HL-60/S4 treated with retinoic acid at 250 ng/mL for 4 days and 3 days (cell line): Measurements from ENCODE around the gene BCAS3.

ENCODE experiments used
- in situ Hi-C: fragments of 300-500 bp; cut with MboI; formaldehyde crosslinking; loops from 2 replicates; pipeline ENCODE4 v1.7.0; 2022; ENCODE audit warnings: low sequenced_read_pairs

BCAS3 gene

DNA sequence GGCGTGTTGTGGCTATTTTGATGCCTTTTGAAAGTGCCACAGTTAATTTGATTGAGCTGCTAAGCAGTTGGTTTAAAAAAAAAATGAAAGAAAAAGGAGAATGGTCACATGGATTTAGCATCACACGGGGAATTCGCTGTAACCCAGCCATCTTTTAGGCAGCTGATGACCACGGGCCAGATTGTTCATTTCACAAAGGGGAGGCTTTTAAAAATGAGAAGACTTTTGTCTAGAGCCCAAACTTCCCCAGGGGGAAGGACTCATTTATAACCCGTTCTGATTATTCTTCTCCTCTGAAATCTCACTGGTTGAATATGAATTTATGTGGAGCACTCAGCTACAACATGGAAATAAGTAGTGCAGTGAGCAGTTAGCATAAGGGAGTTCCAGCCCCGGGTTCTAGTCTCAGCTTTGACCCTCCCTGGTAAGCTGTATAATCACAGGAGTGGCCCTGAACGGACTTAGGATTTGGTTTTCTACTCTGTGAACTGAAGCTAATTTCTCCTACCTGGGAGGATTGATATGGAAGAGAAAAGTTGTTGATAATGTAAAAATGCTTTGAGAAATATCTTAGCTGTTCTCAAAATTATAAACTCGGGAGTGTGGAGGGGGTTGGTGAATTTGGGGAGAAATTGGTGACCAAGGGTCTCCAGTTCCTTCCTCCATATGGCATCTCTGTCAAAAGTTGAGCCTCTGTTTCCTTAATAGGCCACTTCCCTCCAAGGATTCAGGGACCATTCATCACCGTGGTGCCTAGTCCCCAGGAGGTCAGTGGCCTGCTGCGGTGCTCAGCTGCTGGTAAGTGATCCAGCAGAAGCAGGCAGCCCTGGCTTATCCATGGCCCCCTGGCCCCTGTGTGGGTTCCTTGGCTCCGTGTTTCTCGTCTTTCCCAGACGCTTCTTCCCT is 645.6 kb downstream of the BCAS3 start:
- in situ Hi-C loops = no loop called here

DNA sequence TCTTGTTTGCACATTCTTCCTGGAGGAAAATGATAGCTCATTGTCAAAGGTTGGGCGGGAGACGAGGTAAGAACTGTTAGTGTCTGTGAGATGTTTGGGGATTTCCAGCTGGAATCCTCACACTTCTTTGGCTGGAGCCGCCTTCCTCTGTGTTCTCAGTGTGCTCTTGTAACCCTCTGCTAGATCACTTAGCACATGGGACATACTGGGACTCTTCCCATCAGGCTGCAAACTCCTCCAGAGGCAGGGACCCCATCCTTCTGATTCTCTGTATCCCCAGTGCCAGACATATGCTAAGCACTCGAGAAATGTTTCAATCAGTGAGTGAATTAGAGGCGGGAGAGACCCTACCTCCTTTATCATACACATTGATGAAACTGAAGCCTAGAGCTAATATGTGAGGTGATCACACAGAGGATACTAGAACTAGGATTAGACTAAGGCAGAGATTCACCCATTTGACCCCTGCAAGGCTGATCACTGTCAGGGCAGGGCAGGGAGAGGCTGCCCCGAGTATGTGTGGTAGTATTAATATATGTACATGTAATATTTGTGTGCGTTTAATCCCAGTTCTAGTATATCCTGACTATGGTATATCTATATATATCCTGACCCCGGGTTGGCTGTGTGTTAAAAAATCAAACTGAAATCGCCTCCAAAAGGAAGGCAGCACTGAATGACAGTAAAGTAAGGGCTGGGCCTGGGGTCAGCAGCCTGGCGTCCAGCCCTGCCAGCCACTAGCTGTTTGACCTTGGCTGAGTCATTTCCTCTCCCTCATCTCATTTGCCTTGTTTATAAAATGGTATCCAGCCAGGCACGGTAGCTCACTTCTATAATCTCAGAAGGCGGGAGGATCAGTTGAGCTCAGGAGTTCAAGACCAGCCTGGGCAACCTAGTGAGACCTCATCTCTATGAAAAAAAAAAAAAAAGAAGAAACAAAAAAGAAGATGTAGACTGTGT is 646.5 kb downstream of the BCAS3 start:
- in situ Hi-C loops = no loop called here

DNA sequence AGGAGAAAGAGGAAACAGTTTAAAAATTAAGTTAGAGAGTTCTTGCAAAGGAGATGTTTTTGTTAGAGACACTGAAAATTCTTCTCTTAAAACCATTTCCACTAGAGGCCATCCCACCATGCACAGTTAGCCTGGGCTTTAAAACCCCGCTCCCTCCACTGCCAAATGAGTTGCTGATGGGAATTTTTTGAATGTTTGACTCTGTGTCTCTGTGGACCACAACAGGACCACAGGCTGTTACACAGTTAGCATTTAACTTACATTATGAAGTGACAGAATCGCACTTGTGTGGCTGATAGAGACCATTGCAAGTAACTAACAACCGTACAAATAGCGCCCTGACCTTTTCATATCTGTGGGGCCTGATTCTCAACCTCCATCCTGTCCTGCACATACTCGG is 647.3 kb downstream of the BCAS3 start:
- in situ Hi-C loops = no loop called here

GRCh38 chr17:61325382-61326073 is 647.9 kb downstream of the BCAS3 start:
- in situ Hi-C loops = no loop called here

DNA sequence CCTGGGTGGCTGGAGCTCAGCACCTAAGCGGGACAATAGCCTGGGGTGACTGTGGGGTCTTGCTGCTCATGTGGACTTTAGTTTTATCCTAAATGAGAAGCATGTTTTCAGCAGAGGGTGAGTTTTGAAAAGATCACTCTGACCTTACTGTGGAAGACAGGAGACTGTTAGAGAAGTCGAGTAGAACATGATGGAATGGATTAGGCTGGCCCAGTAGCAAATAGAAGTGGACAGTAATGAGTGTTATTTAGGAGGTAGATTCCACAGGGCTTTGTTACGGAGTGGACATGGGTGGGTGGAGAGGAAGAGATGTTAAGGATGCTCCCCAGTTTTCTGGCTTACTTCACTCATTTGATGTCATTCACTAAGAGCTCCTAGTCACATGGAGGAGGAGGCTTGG is 648.7 kb downstream of the BCAS3 start:
- in situ Hi-C loops = no loop called here

GRCh38 chr17:61328351-61328750 is 650.7 kb downstream of the BCAS3 start:
- in situ Hi-C loops = no loop called here

DNA sequence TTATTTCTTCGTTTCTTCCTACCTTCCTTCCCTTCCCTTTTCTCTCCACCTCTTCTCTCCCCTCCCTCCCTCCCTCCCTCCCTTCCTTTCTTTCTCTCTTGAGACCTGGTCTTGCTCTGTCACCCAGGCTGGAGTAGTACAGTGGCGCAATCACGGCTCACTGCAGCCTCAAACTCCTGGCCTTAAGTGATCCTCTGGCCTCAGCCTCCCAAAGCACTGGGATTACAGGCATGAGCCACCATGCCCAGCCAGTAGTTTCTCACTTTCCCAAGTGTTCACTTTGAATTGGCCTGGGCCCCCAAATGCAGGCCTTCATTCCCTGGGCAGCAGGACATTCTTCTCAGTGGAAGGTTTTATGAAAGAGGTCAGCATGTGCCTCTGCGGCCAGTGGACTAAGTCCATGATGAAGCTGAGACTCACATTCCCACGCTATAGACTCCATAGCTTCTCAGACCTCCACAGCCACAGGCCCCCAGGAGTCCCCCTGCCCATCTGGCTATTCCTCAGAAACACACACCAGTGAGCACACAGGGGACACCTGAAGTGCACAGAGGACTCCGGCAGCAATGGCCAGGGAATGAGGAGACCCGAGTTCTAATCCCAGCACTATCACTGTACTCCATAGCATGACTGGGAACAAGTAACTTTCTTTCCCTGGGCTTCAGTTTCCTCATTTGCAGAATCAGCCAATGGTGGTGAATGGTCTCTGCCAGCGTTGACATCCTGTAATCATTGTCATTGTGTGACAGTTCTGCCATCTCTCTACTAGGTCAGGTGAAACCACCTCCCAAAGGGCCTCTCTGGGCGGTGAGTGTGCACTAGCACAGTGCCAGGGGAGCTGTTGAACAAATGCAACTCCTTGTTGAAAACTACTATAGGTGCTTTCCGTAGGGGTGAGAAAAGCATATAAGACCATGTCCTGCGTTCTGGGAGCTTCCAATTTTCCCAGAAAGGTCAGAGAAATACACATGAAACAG is 652.8 kb downstream of the BCAS3 start:
- in situ Hi-C loops = no loop called here

DNA sequence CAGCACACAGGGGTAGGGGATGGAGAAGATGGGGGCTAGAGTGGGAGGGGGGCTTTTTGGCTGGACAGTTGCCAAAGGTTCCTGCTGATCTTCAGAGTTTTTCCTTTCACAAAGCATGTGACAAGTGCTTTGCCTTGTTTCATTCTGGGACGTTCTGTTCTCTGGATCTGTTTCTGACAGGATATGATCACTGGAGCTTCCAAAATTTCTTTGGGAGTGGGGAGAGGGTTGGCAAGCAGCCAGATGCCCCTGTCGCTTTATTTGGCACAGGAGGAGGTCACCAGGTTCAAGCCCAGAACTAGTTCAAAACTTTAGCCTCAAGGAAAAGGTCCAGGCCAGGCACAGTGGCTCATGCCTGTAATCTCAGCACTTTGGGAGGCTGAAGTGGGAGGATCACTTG is 653.5 kb downstream of the BCAS3 start:
- in situ Hi-C loops = no loop called here

DNA sequence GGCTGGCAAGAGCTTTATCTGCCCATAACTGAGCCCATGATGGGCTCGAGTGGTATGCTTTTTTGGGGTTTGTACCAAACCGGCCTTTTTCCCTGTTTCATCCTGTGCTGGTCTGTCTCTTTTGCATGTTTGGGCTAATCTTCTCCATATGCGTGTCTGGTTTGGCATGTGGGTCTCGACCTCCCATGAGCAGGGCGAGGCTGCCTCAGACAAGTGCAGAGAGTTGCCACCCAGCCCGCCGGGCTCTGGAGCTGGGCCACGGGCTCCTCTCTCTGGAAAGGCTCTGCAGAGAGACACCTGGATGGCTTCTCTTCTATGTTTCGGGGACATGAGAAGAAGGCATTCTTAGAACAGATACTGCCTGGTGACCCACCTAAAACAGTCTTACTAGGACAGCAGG is 654.2 kb downstream of the BCAS3 start:
- in situ Hi-C loops = no loop called here

DNA sequence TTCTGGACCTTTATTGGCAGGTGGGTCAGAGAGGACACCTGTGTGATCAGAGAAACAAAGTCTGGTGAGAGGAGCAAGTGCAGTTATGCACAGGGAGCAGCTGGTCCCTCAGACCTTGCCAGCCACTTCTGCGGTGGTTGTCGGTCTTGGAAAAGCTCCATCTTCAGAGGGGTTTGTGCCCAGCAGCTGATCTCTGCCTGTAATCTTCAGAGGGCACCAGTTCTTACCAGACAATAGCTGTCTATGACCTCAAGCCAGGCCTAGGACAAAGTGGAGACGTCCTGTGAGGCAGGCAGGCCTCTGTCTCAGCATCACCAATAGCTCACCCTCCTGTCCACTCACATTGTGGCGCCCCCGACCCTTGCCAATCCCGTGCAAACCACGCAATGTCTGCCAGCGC is 655.5 kb downstream of the BCAS3 start:
- in situ Hi-C loops = no loop called here

- in situ Hi-C loops = no loop called here
These were observed 657.0 kb downstream of the BCAS3 start for GRCh38 chr17:61334673-61335072.

DNA sequence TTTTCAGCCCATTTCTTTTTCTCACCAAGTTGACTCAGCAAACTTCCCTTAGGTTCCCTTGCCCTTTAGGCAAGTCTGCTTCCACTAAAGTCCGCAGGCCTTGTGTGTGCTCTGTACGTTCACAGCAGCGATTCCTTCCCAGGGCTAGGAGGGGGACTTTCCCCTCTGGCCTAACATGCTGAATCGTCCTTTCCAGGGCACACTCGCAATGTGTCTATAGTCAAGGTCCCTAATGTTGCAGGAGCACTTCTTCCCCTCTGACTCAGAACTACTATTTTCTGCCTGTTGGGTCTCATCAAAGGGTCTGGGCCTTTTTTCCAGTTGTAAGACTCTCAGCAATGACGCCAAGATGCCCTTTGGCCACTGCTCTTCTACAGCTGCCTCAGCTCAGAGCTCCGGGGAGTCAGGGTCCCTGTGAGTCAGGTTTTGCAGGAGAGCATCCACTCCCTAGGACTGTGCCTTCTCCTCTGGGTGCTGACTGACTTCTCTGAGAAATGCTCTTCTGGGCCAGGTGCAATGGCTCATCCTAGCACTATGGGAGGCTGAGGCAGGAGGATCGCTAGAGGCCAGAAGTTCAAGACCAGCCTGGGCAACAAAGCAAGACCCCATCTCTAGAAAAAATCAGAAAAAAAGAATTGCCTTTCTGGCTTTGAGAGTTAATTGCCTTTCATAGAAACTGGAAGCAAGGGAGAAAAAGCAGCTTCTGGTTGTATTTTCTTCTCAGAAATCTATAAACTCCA is 657.6 kb downstream of the BCAS3 start:
- in situ Hi-C loops = no loop called here

DNA sequence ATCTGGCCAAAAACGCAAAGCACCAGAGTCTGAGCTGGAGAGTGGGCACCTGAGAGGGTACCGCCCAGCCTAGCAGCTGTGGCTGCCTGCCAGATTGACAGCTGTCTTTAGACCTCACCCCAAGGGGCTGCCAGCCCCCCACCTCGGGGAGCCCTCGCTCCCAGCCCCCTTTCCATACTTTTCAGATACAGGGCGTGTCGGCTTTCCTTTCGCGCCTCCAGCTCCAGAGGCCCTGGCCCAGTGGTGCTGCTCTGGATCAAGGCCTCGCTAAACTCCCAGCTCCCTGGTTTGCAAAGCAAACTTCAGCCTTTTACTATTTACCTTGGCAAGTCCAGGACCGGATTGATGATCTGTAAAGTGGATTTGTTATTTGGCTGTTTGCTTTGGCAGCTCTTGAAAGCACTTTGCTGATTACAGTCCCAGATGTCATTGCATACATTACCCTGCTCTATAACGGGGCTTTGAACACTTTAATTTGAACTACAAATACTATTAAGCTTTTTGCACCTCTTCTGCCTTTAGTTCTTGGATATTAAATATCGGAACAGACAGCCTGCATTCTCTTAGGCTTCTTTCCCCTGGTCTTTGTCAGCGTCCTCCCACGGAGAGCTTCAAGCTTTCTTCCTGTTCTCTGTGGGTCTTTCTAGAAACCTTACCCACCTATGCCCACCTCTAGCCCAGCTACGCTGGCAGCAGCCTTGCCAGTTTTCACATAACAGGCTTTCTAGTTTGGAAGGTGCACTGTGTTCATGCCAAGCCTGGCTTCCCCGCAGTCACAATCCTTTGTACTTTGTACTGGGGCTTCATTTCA is 658.4 kb downstream of the BCAS3 start:
- in situ Hi-C loops = no loop called here

DNA sequence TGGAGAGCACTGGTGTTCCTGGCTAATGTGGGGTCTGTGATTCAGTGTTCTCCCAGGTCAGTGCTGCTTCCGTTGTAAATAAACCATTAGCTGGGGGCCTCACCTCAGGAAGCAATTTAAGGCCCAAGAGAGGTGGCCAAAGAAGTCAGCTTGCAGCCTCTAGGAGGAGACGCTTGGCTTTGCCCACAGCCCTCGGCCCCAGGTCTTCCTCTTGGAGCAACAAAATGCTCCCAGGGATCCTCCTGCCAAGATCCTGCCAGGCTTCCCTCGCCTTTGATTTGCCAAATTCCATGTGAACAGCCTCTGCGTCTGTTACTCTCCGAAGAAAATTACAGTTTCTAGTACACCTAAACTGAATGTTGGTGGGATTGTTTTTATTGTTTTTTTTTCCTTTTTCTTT is 659.6 kb downstream of the BCAS3 start:
- in situ Hi-C loops = no loop called here

- in situ Hi-C loops = no loop called here
These were observed 660.5 kb downstream of the BCAS3 start for GRCh38 chr17:61338000-61338798.

DNA sequence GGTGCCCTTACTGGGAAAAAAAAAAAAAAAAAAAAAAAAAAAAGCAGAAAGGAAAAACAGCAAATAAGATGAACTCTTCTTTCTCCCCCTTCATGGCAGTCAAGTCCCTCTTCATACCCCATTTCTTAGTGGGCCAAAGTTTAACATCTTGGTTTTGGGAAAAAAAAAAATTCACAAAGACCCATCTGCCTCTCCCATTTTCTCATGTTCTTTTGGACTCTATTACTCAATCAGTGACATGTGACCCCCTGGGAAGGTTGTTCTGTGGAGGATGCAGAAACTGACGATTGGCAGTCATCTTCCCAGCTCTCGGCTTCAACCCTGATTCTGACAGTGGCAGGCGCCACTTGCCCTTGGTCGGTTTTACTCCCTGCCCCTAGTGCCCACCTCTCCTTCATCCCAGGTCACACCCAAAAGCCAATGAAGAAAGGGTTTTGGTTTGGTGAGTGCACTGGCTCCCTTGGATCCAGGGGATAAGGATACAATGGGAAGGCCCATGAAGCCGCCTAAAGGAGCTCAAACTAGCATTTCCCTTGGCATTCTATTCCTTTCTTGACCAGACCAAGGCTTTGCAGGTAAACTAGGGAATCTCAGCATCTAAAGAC is 661.3 kb downstream of the BCAS3 start:
- in situ Hi-C loops = no loop called here
